LoVo (cell line): ENCODE results near the gene ALDH1L1.
A peak's percentile ranks its signal among the peaks of the same experiment; 100 is the strongest.

ENCODE experiments used
- DNase-seq: peaks from one replicate; pipeline ENCODE4 v3.0.0-alpha.2; 2016; ENCODE audit warnings: low spot score

Gene ALDH1L1

GRCh38 chr3:126180477-126181397 lies at the start of gene ALDH1L1:
TSS of gene ALDH1L1 (minus strand) at chr3:126180586. CDS start at chr3:126160979, 19,607 bp downstream.
- DNase-seq: no peak

- DNase-seq: no peak
Measured at GRCh38 chr3:126226374-126226773, 46.0 kb upstream of the ALDH1L1 start.

- no peak for DNase-seq
Measured at GRCh38 chr3:126216416-126216815, 36.0 kb upstream of the ALDH1L1 start.

GRCh38 chr3:126213379-126214028 lies 33.1 kb upstream of the ALDH1L1 start:
- no peak for DNase-seq

DNA sequence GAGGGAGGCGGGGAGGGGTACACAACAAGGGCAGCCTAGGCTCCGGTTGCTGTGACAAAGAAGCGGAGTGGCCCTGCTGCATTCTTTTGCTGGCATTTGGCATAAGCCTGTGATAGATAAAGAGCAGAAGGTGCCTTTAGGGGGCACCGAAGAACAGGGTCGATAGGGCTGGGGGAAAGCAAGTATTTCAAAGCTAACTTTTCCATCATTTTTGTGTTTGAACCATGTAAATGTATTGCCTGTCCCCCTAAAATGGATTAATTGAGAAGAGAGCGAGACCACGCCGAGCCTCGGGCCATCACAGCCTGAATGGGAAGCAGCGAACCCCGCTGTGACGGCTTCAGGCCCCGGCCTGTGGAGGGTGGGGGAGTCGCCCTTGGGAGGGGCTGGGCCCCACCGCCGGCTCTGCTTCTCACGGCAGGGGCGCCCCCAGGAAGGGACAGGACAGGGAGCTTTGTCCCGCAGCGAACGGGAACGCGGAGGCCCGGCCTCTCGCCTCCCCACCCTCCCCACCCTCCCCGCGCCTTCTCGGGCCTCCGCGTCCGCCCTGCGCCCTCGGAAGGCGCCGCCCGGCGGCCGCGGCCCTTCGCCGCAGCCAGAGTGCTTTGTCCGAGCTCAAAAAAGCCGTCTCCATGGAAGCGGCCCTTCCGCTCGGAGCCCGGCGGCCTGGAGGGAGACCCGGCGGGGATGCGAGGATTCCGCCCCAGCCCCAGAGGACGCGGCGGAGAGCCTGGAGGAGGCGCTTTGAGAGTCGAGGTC lies 32.4 kb upstream of the ALDH1L1 start:
- no peak for DNase-seq

GRCh38 chr3:126212250-126212619 lies 31.8 kb upstream of the ALDH1L1 start:
- no peak for DNase-seq

DNA sequence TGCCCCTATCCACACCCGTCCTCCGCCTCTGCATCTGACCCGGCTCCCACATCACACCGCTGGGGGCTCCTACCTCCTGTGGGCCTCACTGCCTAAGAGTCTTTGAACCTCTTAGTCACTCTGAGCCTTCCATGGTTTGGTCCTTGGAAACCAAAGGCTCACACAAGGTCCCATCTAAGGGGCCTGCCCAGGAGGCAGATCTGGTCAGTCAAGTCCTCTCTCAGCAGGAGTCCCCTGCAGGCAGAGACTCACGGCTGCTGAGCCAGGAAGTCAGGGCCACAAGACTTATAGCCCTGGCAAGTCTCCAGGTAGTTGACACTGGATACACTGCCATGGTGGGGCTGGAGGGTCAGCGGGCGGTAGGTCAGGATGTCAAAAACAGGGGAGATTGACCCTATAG lies 31.2 kb upstream of the ALDH1L1 start:
- DNase-seq: no peak

- DNase-seq: no peak
Measured at GRCh38 chr3:126210606-126211005, 30.2 kb upstream of the ALDH1L1 start.

DNA sequence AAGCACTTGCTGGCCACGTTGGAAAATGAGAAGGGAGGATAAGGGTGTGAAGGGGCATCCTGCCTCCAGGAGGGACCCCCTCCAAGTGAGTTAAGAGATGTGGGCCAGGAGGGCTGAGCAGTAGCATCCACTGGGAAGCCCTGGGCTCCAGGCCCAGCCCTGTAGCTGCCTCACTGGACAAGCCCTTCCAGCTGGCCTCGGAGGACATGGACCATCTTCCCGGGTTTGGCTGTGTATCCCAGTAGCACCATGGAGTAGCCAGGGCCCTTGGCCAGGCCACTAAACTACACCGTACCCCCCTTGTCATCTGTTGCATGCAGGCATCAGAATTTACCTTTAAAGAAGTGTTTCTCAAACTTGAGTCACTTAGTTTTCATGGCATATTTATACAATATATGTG lies 29.4 kb upstream of the ALDH1L1 start:
- DNase-seq: no peak

DNA sequence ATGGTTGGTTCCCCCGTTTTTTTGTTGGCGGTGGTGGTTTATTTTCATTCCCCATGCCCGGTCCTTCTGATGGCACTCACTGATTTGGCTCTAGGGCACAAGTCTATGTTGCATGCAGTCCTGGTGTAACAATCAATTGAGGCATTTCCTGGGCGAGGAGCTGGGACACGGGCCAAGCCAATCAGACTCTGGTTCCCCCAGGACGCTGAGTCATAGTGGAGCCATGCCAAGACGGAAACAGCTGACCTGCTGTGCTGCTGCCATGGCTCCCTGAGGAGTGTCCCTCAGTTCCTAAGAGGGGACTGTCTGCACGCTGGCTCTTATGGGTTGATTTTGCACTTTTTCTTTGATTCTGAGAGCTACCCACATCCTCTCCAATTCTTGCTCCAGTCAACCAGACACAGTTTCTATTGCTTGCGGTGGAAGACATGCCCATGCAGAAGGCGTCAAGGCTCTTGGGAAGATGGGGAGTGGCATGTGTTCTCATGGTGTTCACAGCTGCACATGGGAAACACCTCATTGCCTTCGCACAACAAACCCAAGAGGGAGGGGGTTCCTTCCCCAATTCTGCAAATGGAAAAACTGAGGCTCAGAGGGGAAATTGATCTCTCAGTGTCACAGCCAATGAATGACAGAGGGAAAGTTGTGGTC lies 28.3 kb upstream of the ALDH1L1 start:
- peak; percentile 96 for DNase-seq

DNA sequence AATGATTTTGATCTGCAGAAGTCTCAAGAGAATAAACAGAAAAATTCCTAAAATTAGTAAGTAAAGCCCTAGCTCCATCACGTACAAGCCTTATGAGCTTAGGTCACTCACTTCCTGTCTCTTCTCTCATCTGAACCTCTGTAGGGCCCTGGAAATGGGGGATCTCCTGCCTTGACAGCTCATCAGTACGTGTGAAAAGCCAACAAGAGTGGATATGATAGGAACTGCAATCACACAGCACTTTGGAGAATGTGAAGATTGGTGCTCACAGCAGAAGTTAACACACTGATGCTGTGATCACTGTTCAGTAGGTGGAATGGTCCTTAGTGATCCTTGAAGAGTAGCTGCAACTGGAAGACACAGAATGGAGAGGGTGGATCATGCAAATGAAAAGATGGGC lies 27.8 kb upstream of the ALDH1L1 start:
- DNase-seq: no peak

DNA sequence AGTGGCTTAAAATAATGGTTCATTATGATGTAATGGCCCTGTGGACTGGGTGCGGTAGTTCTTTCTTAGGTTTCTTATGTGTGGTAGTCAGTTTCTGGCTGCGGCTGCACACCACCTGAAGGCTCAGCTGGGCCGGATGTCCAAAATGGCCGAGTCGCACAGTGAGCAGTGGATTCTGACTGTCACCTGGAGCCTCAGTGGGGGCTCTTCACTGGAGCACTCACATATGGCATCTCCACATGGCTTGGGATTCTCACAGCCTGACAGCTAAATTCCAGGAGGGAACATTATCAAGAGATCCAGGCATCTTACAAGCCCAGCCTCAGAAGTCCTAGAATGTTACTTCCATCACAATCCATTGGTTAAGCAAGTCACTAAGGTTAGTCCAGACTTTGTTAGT lies 26.8 kb upstream of the ALDH1L1 start:
- no peak for DNase-seq

- DNase-seq: no peak
Measured at GRCh38 chr3:126205717-126206655, 25.6 kb upstream of the ALDH1L1 start.

DNA sequence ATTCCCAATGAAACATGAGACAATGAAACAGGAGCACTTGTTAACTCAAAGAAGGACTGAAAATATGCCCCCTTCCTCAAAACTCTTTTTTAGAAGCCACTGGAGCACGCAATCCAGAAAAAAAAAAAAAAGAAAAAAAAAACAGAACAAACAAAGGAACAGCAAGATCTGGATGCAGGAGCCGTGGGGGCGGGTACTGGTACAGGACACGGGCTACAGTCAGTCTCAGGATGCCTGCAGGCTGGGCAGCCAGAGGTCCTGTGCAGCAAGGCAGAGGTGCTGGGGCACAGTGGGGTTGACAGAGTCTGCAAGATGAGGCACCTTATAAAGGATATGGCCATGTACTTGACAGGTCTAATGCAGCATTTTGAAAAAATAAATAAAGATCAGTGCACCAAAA lies 22.3 kb upstream of the ALDH1L1 start:
- no peak for DNase-seq

- DNase-seq: no peak
Measured at GRCh38 chr3:126202276-126202675, 21.9 kb upstream of the ALDH1L1 start.

DNA sequence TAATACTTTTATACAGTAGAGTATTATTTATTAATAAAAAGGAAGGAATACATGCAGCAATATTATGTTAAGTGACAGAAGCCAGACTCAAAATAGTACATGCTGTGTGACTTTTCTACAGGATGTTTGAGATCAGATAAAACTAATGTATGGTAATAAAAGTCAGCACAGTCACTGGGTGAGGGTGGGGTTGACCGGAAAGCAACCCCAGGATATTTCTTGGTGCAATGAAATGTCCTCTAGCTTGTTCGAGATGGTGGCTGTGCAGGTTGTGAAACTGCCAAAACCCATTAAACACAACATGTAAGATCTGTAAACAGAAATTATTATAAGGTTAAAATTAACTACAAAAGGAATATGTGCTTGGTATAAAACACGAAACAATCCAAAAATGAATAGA lies 20.8 kb upstream of the ALDH1L1 start:
- no peak for DNase-seq

DNA sequence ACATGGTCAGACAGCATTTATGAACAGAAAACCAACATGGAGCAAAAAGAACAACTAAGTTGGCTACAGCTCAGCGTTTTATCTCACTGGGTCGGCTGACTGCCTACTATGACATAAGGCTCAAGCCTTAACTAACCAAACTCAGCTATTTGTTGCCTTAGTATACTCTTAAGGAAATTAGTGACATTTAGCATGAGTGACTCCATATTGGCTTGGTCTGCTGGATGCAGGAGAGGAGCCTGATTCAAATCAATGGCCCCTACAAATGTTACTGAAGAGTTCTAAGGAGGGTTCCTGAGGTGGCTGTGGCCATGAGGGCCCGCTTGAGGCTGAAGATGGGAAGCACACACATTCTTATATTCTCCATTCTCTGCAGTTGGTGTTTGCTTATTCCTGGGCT lies 20.1 kb upstream of the ALDH1L1 start:
- no peak for DNase-seq

GRCh38 chr3:126199256-126199655 lies 18.9 kb upstream of the ALDH1L1 start:
- DNase-seq: no peak

- peak; percentile 70 for DNase-seq
Measured at GRCh38 chr3:126197854-126198584, 17.6 kb upstream of the ALDH1L1 start.

DNA sequence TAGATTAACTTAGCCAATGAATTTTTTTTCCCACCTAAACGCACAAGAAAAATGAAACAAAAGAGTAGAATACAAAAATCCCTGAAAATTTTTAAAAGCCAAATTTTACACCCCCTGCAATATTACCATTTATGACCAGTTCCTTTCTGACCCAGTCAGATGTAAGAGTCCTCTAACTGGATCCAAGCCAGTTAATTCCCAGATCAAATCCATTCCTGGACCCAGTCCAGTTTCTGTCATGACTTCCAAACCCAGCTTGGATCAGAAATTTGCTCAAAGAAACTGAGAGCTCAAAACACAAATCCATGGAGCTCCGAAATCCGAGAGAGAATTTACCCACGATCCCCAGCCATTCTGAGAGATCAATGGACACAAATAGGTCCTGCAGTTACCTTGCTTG lies 17.0 kb upstream of the ALDH1L1 start:
- DNase-seq: no peak
